ENCODE results near the gene LMNTD1. TPM values are rescaled to one million over a fixed set of nuclear protein-coding genes. Genes with fewer than 3 reads are reported as not detected.

LMNTD1 gene
- total and polyA plus RNA-seq, 10 donors: 0.05 TPM; not detected in 9

DNA sequence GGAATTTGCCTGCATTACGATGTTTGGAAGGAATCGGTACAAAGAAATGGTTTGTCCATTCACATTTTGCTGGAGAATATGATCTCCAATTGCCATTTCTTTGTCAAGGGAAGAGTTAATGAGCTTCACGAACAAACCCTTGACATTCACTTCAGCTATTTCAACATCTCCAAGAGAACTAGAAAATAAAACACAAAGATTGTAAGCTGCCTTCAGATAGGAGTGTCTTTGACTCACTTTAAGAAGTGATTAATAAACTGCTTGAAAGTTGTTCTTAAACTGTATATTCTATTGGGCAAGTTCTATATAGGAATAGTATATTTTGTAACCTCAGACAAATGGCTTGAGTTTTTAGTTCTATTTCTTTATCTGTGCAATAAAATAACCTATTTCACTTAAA is 26.3 kb downstream of the LMNTD1 start:
- no peak overlapping the region for H3K27ac ChIP-seq
- intact Hi-C loops (cut with DNase I; ENCODE audit: low total_unique reads): no loop called here
- H3K4me1 ChIP-seq: no peaks in the 10 kb centered on the region
- H3K4me3 ChIP-seq: no peak overlapping the region
- H3K27me3 ChIP-seq (replicated peaks in 1 of 7): no peaks in the 10 kb centered on the region
- H3K36me3 ChIP-seq: no peaks in the 10 kb centered on the region
- DNase-seq: no peak
- 85 to 93% (median 91%) methylated on average over 3 of the region's 3 CpGs for WGBS, 5 donors
- no peaks in the 10 kb centered on the region for H3K9me3 ChIP-seq
- TF ChIP-seq, protein P1, sequence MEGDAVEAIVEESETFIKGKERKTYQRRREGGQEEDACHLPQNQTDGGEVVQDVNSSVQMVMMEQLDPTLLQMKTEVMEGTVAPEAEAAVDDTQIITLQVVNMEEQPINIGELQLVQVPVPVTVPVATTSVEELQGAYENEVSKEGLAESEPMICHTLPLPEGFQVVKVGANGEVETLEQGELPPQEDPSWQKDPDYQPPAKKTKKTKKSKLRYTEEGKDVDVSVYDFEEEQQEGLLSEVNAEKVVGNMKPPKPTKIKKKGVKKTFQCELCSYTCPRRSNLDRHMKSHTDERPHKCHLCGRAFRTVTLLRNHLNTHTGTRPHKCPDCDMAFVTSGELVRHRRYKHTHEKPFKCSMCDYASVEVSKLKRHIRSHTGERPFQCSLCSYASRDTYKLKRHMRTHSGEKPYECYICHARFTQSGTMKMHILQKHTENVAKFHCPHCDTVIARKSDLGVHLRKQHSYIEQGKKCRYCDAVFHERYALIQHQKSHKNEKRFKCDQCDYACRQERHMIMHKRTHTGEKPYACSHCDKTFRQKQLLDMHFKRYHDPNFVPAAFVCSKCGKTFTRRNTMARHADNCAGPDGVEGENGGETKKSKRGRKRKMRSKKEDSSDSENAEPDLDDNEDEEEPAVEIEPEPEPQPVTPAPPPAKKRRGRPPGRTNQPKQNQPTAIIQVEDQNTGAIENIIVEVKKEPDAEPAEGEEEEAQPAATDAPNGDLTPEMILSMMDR (IDR thresholded peaks at IDR 0.05 in 8 of 11, conservative IDR thresholded peaks at IDR 0.05 in 3 of 11): no peak
- TF ChIP-seq POLR2A (IDR thresholded peaks at IDR 0.05) (no peak), POLR2AphosphoS5 (IDR thresholded peaks at IDR 0.05) (no peak)

DNA sequence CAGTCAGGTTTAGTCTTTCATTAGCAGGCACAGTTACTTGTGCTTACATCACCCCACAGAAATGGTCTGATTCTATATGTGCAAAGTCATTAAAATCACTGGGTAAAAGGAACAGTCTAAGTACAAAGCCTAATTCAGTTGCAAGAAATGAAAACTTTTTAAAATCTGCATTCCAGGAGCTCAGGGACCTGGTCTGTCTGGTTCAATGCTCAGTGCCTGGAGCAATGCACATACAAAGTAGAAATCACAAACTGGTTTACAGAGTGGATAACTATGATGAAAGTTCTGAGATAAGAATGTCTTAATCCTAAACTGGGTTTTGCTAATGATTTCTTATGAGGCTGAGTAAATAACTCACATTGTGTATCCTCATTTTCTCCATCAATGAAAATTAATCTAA is 28.7 kb downstream of the LMNTD1 start:
- DNase-seq: no peak
- H3K27me3 ChIP-seq (replicated peaks in 1 of 7): no peaks in the 10 kb centered on the region
- H3K9me3 ChIP-seq: no peaks in the 10 kb centered on the region
- H3K27ac ChIP-seq: no peak overlapping the region
- intact Hi-C loops (cut with DNase I; ENCODE audit: low total_unique reads): no loop called here
- no peak for TF ChIP-seq POLR2A (IDR thresholded peaks at IDR 0.05)
- TF ChIP-seq, protein P1 (IDR thresholded peaks at IDR 0.05 in 8 of 11, conservative IDR thresholded peaks at IDR 0.05 in 3 of 11): no peak
- TF ChIP-seq POLR2AphosphoS5 (IDR thresholded peaks at IDR 0.05): no peak
- no peaks in the 10 kb centered on the region for H3K4me1 ChIP-seq
- H3K36me3 ChIP-seq: no peaks in the 10 kb centered on the region
- no peak overlapping the region for H3K4me3 ChIP-seq

DNA sequence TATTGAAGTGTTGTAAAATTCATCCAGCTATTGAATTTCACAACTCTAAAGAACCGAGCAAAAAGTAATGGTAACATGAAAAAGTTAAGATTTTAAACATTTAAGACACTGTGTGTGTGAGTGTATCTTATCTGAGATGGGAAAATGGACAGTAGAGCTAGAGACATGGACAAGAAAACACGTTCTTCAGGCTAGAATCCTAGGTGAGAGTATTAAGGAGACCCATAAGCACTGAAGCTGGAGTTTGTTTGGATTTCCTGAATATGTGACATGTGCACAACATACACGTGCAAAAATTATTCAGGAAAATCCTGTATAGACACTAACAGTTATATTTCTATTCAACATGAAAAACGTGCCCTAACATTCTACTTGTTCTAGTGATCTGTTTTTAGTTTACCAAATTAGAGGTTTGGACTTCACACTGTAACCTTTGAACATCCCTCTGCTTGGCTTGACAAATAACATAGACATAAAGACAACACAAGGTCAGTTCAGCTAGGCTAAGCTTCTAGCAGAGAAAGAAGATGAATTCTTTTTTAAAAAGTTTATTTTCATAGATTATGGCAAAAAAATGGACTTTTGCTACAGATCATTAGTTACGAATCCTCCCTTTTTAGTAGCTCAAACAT is 31.3 kb downstream of the LMNTD1 start:
- Histone ChIP-seq H3K27ac (no peak overlapping the region), H3K27me3 (replicated peaks in 1 of 7) (no peaks in the 10 kb centered on the region), H3K36me3 (no peaks in the 10 kb centered on the region), H3K9me3 (no peaks in the 10 kb centered on the region), H3K4me3 (no peak overlapping the region), H3K4me1 (no peaks in the 10 kb centered on the region)
- TF ChIP-seq POLR2AphosphoS5 (IDR thresholded peaks at IDR 0.05): no peak
- TF ChIP-seq POLR2A (IDR thresholded peaks at IDR 0.05): no peak
- TF ChIP-seq, protein P1 (IDR thresholded peaks at IDR 0.05 in 8 of 11, conservative IDR thresholded peaks at IDR 0.05 in 3 of 11): no peak
- DNase-seq: no peak
- 70 to 88% (median 80%) methylated on average over 5 of the region's 5 CpGs for WGBS, 5 donors
- intact Hi-C loops (cut with DNase I; ENCODE audit: low total_unique reads): no loop called here

DNA sequence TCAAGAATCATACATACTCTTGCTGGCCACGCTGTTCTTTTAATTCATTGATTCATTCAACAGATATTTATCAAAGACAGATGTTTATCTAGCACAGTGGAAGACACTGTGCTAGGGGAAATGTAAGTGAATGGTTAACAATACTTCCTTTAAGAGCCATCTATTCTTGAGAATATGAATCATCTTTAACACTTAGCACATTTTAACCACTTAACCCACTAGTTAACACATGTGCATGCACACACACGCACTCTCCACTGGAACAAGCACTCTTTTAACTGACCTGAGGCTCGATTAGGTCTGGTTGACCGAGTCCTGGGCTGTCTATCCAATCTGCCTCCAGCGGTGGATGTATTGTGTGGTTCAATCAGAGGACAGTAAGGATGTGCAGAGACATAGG is 34.6 kb downstream of the LMNTD1 start:
- WGBS, 5 donors: 70 to 78% (median 73%) methylated on average over 5 of the region's 5 CpGs
- Histone ChIP-seq H3K27me3 (replicated peaks in 1 of 7) (no peaks in the 10 kb centered on the region), H3K9me3 (no peaks in the 10 kb centered on the region), H3K4me1 (no peaks in the 10 kb centered on the region), H3K4me3 (no peak overlapping the region), H3K27ac (no peak overlapping the region), H3K36me3 (no peaks in the 10 kb centered on the region)
- intact Hi-C loops (cut with DNase I; ENCODE audit: low total_unique reads): no loop called here
- no peak for DNase-seq
- TF ChIP-seq POLR2AphosphoS5 (IDR thresholded peaks at IDR 0.05): no peak
- TF ChIP-seq, protein P1 (IDR thresholded peaks at IDR 0.05 in 8 of 11, conservative IDR thresholded peaks at IDR 0.05 in 3 of 11): no peak
- TF ChIP-seq POLR2A (IDR thresholded peaks at IDR 0.05): no peak
